Pancreas (tissue), 10 donors: ENCODE data around the gene ARID3A. TPM values are rescaled to one million over a fixed set of nuclear protein-coding genes. Genes with fewer than 3 reads are reported as not detected.
"Not testable (repeated sequence)": the region's sequence is repeated elsewhere in the genome, so short reads cannot be mapped to it uniquely, and the experiment has no call there.

ENCODE experiments used
- ATAC-seq, 4 donors: fragments of 200-7000 bp; cut with Tn5 transposase; one replicate each; pipeline versions ENCODE4 v1.8.0 to v1.9.1; 2020; ENCODE audit warnings: mild to moderate bottlenecking in 4 of 4, moderate library complexity in 4 of 4
- DNase-seq, 6 donors: peaks; one replicate each; pipeline ENCODE4 v3.0.0-alpha.2; 2020
- FAIRE-seq: peaks from 2 replicates; lab custom pipeline; 2012; peaks lifted over from hg19 to GRCh38; lab: Jason Lieb, UNC
- H3K27ac ChIP-seq, 4 donors: fragments of 200-600 bp; sonication (generic); 1 replicate in 3 of 4; 2 replicates in 1 of 4; pipeline versions ENCODE4 v1.5.0 to v1.8.0; 2020
- H3K27me3 ChIP-seq, 4 donors: fragments of 200-600 bp; one replicate each; pipeline ENCODE4 v1.8.0; 2021
- H3K36me3 ChIP-seq, 3 donors: fragments of 200-600 bp; sonication (generic) in 1 of 3; one replicate each; pipeline versions ENCODE4 v1.5.0 to v1.8.0; 2020 to 2021
- H3K4me1 ChIP-seq, 3 donors: fragments of 200-600 bp; one replicate each; pipeline ENCODE4 v1.8.0; 2021
- H3K4me3 ChIP-seq, 4 donors: fragments of 200-600 bp; sonication (generic) in 2 of 4; one replicate each; pipeline versions ENCODE4 v1.5.0 to v1.8.0; 2020 to 2021
- H3K9me3 ChIP-seq, 4 donors: fragments of 200-600 bp; one replicate each; pipeline ENCODE4 v1.8.0; 2021
- WGBS, 2 donors: extraction: QIAGEN DNeasy Blood & Tissue Kit; methylation state at CpG; one replicate each; pipeline ENCODE4 v1.1.7; 2013; 5-methylcytosine and 5-hydroxymethylcytosine counted together
- intact Hi-C, 3 donors: fragments of 100-400 bp; cut with DNase I; formaldehyde crosslinking; loops; one replicate each; pipeline versions ENCODE4 v1.11.1 to v1.14.2; 2022
- polyA plus RNA-seq, 2 donors: library from polyadenylated mRNA; stranded (reverse); fragments of 200-250 nt; gene quantifications; one replicate each; pipeline ENCODE4 v1.2.3, GENCODE V29; 2013
- total RNA-seq, 6 donors: library from RNA; stranded (reverse); fragmentation: NEBNext Ultra II Directional in 4 of 6; extraction: Animal tissue kit (Norgen Biotek cat#: 25700) in 4 of 6; gene quantifications; one replicate each; pipeline versions ENCODE4 v1.2.1 to v1.2.4, GENCODE V29; 2021 to 2023
- TF ChIP-seq, protein P1 (sequence below), 4 donors: fragments of 200-600 bp; sonication (generic) in 3 of 4; IDR thresholded peaks; one replicate each; pipeline versions ENCODE4 v1.5.0 to v1.8.0; 2021; ENCODE audit warnings: antibody characterized with exemption in 4 of 4
- donor health status: healthy with polysubstance abuse.
- donor health status: DM: no; HTN: no; CAD: no; lungs with moderate emphysema.
- donor health status: DM: no; HTN: no; CAD: no.
- donor health status: control.
- donor health status: control.
- donor health status: Bipolar disorder and iron deficiency.
- donor health status: DM: yes; HTN: yes; CAD: no.
- donor health status: DM: no; HTN: no; CAD: no.
- donor health status: DM: no; HTN: no; CAD: no.
- donor health status: DM: yes; HTN: yes; CAD: no.

ARID3A gene, protein sequence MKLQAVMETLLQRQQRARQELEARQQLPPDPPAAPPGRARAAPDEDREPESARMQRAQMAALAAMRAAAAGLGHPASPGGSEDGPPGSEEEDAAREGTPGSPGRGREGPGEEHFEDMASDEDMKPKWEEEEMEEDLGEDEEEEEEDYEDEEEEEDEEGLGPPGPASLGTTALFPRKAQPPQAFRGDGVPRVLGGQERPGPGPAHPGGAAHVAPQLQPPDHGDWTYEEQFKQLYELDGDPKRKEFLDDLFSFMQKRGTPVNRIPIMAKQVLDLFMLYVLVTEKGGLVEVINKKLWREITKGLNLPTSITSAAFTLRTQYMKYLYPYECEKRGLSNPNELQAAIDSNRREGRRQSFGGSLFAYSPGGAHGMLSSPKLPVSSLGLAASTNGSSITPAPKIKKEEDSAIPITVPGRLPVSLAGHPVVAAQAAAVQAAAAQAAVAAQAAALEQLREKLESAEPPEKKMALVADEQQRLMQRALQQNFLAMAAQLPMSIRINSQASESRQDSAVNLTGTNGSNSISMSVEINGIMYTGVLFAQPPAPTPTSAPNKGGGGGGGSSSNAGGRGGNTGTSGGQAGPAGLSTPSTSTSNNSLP
- total RNA-seq, result 1 to 10 TPM; 6.5 to 8.5 (median 7.3) TPM
- 1 to 10 TPM; 4.6 to 5.2 TPM for polyA plus RNA-seq

DNA sequence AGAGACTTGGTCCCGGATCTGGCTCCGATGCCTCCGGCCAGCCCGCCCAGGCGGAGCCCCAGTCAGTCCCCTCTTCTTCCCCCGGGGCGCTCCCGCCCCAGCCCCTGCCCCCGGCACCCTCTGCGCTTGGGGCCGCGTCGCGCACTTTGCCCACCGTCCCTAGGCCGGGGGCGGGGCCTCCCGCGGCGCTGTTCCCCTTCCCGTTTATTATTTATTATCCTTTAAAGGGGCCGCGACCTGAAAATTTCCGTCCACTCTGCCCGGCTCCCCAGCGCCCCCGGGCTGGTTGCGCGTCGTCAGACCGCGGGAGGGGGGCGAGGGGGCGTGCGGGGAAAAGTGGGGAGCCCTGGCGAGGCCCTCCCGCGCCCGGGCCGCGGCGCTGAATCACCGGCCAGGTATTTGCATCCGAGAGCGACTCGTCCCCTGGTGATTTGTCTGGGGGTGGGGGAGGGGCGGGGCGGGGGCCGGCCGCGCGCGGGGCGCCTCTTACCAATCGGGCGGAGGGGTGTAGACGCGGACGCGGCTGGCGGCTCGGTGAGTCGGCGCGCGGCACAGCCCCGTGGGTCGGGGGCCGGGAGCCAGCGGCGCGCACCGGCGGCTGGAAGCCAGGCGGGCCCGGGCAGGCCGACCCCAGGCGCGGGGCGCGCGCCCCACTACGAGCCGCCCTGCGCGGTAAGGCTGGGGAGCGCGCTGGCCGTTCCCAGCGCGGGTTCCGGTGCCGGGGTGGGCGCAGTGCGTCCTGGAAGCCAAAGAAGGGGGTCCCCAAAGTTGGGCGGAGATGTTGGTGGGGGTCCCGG is at the start of gene ARID3A:
Gene ARID3A, plus strand, starts transcription at position 510 of the 797 bp plus-strand sequence. CDS start 3,494 bp downstream, outside the sequence.
- intact Hi-C loops, result loop anchor here in 2 of 3 donors (2.0 to 10.0 kb wide), 2 partner anchors 55 to 59 kb away; partner anchors contain the start of gene WDR18 (in 1 of the 2)
- FAIRE-seq (no peak), DNase-seq (peak; percentile 74 to 90 (median 80)), ATAC-seq (peak; percentile 83 to 86 (median 84))
- Histone ChIP-seq H3K4me1 (peaks cover 5% of the 10 kb centered on the region in 3 donors), H3K36me3 (no peaks in the 10 kb centered on the region), H3K27me3 (peaks cover 0 to 1% (median under 1%) of the 10 kb centered on the region in 4 donors), H3K4me3 (peak within 1 kb of the TSS; percentile 49 to 93 (median 85)), H3K9me3 (no peaks in the 10 kb centered on the region), H3K27ac (peak within 1 kb of the TSS; percentile 70 to 79 (median 76))
- WGBS, 2 donors, result 0 to 1% methylated on average over 49 to 97 of the region's 97 CpGs
- TF ChIP-seq, protein P1, sequence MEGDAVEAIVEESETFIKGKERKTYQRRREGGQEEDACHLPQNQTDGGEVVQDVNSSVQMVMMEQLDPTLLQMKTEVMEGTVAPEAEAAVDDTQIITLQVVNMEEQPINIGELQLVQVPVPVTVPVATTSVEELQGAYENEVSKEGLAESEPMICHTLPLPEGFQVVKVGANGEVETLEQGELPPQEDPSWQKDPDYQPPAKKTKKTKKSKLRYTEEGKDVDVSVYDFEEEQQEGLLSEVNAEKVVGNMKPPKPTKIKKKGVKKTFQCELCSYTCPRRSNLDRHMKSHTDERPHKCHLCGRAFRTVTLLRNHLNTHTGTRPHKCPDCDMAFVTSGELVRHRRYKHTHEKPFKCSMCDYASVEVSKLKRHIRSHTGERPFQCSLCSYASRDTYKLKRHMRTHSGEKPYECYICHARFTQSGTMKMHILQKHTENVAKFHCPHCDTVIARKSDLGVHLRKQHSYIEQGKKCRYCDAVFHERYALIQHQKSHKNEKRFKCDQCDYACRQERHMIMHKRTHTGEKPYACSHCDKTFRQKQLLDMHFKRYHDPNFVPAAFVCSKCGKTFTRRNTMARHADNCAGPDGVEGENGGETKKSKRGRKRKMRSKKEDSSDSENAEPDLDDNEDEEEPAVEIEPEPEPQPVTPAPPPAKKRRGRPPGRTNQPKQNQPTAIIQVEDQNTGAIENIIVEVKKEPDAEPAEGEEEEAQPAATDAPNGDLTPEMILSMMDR (IDR thresholded peaks at IDR 0.05), result no peak

DNA sequence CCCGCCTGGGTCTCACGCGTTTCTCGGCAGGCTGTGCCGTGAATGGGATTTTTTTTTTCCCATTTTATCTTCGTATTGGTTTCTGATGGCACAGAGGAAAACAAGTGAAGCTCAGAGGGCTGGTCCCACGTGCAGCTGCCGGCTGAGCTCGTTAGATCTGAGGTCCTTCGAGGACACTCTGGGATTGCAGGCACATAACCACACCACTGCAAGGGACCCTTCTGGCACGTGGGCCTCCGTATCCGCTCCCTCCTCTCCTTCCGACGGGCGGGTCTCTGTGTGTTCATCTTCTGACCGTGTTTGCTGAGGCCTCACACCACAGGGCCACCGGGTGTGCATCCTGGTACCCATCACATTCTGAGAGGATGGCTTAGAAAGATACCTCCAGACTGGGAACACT is 49.7 kb upstream of the ARID3A start:
- 87 to 89% methylated on average over 18 of the region's 18 CpGs for WGBS, 2 donors
- Histone ChIP-seq H3K36me3 (peaks cover 0 to 35% (median under 1%) of the 10 kb centered on the region in 3 donors), H3K9me3 (no peaks in the 10 kb centered on the region), H3K27me3 (no peaks in the 10 kb centered on the region), H3K27ac (no peak overlapping the region), H3K4me3 (no peak overlapping the region), H3K4me1 (no peaks in the 10 kb centered on the region)
- TF ChIP-seq, protein P1 (IDR thresholded peaks at IDR 0.05), result no peak
- ATAC-seq, result no peak
- DNase-seq, result no peak
- no peak for FAIRE-seq
- intact Hi-C loops, result no loop called here

DNA sequence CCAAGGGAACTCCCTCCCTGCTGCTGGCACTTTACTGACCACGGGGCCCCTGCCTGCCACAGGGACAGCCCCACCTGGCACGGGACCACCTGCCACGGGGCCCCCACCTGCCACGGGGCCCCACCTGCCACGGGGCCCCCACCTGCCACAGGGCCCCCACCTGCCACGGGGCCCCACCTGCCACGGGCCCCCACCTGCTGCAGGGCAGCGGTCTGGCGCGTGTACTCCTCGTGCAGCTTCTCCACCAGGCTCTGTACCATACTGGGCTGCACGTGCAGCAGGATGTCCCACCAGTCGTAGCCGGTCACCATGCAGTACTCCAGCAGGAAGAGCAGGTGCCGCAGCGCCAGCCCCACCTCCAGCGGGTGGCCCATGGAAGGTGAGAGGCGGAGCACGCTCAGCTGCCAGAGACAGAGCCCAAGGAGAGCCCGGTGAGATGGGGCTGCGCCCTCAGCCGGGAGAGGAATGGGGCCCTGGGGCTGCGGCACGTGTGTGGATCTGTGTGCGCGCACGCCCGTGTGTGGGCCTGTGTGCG is 49.0 kb upstream of the ARID3A start:
- Histone ChIP-seq H3K4me1 (no peaks in the 10 kb centered on the region), H3K27ac (no peak overlapping the region), H3K9me3 (no peaks in the 10 kb centered on the region), H3K27me3 (no peaks in the 10 kb centered on the region), H3K36me3 (peaks cover 0 to 43% (median 6%) of the 10 kb centered on the region in 3 donors), H3K4me3 (no peak overlapping the region)
- DNase-seq (peak in 1 of 6 donors; percentile 68), FAIRE-seq (no peak), ATAC-seq (no peak)
- WGBS, 2 donors, result 93 to 96% methylated on average over 29 of the region's 29 CpGs
- TF ChIP-seq, protein P1 (IDR thresholded peaks at IDR 0.05), result no peak
- intact Hi-C loops, result no loop called here

DNA sequence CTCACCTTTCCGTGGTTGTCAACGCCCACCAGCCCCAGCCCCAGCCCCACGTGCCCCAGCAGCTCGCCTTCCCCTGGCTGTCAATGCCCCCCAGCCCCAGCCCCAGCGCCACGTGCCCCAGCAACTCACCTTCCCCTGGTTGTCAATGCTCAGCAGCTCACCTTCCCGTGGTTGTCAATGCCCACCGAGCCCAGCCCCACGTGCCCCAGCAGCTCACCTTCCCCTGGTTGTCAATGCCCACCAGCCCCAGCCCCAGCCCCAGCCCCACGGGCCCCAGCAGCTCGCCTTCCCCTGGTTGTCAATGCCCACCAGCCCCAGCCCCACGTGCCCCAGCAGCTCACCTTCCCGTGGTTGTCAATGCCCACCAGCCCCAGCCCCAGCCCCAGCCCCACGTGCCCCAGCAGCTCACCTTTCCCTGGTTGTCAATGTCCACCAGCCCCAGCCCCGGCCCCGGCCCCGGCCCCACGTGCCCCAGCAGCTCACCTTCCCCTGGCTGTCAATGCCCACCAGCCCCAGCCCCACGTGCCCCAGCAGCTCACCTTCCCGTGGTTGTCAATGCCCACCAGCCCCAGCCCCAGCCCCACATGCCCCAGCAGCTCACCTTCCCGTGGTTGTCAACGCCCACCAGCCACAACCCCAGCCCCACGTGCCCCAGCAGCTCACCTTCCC is 47.7 kb upstream of the ARID3A start:
- 89% methylated on average over 21 to 23 of the region's 23 CpGs for WGBS, 2 donors
- peaks cover 0 to 45% (median 12%) of the 10 kb centered on the region in 3 donors for H3K36me3 ChIP-seq
- H3K27me3 ChIP-seq, H3K27ac ChIP-seq, intact Hi-C loops, H3K9me3 ChIP-seq, H3K4me3 ChIP-seq, ATAC-seq, FAIRE-seq, H3K4me1 ChIP-seq: not testable (repeated sequence)
- DNase-seq, result peak in 1 of 6 donors; percentile 81

DNA sequence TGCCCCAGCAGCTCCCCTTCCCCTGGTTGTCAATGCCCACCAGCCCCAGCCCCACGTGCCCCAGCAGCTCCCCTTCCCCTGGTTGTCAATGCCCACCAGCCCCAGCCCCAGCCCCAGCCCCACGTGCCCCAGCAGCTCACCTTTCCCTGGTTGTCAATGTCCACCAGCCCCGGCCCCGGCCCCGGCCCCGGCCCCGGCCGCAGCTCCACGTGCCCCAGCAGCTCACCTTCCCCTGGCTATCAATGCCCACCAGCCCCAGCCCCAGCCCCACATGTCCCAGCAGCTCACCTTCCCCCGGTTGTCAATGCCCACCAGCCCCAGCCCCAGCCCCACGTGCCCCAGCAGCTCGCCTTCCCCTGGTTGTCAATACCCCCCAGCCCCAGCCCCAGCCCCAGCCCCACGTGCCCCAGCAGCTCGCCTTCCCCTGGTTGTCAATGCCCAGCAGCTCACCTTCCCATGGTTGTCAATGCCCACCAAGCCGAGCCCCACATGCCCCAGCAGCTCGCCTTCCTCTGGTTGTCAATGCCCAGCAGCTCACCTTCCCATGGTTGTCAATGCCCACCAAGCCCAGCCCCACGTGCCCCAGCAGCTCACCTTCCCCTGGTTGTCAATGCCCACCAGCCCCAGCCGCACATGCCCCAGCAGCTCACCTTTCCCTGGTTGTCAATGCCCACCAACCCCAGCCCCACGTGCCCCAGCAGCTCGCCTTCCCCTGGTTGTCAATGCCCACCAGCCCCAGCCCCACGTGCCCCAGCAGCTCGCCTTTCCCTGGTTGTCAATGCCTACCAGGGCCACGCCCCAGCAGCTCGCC is 46.9 kb upstream of the ARID3A start:
- H3K4me3 ChIP-seq, ATAC-seq, FAIRE-seq, H3K27ac ChIP-seq, intact Hi-C loops, H3K4me1 ChIP-seq, H3K9me3 ChIP-seq, H3K27me3 ChIP-seq: not testable (repeated sequence)
- DNase-seq, result peak in 1 of 6 donors; percentile 87
- peaks cover 0 to 49% (median 12%) of the 10 kb centered on the region in 3 donors for H3K36me3 ChIP-seq
- 89 to 91% methylated on average over 22 to 24 of the region's 24 CpGs for WGBS, 2 donors
